Kidney tubule cell (primary cell): Measurements from ENCODE around the gene DOCK10.

ENCODE experiments used
- DNase-seq: peaks from one replicate; pipeline ENCODE4 v3.0.0-alpha.2; 2018; ENCODE audit warnings: low spot score

DOCK10 gene

GRCh38 chr2:224776795-224777558 lies 265.3 kb downstream of the DOCK10 start:
- DNase-seq: no peak

GRCh38 chr2:224775647-224776046 lies 266.6 kb downstream of the DOCK10 start:
- DNase-seq: no peak

GRCh38 chr2:224774735-224775134 lies 267.5 kb downstream of the DOCK10 start:
- no peak for DNase-seq

- DNase-seq: no peak
Observed at GRCh38 chr2:224772494-224772893, 269.8 kb downstream of the DOCK10 start.

GRCh38 chr2:224769489-224769888 lies 272.8 kb downstream of the DOCK10 start:
- DNase-seq: no peak

- DNase-seq: no peak
Observed at GRCh38 chr2:224764565-224765236, 277.6 kb downstream of the DOCK10 start.

- DNase-seq: no peak
Observed at GRCh38 chr2:224757934-224758548, 284.2 kb downstream of the DOCK10 start.

GRCh38 chr2:224753743-224754540 lies 288.3 kb downstream of the DOCK10 start:
- no peak for DNase-seq

- DNase-seq: no peak
Observed at GRCh38 chr2:224751996-224752698, 290.1 kb downstream of the DOCK10 start.

GRCh38 chr2:224749136-224749535 lies 293.1 kb downstream of the DOCK10 start:
- DNase-seq: peak; percentile 7

- no peak for DNase-seq
Observed at GRCh38 chr2:224747765-224748164, 294.5 kb downstream of the DOCK10 start.

GRCh38 chr2:224736227-224736626 lies 306.0 kb downstream of the DOCK10 start:
- no peak for DNase-seq

GRCh38 chr2:224734949-224735348 lies 307.3 kb downstream of the DOCK10 start:
- no peak for DNase-seq

GRCh38 chr2:224731665-224732064 lies 310.6 kb downstream of the DOCK10 start:
- no peak for DNase-seq

- no peak for DNase-seq
Observed at GRCh38 chr2:224729435-224729834, 312.8 kb downstream of the DOCK10 start.

GRCh38 chr2:224724331-224724730 lies 317.9 kb downstream of the DOCK10 start:
- no peak for DNase-seq

GRCh38 chr2:224723586-224724217 lies 318.6 kb downstream of the DOCK10 start:
- DNase-seq: no peak

GRCh38 chr2:224722770-224723169 lies 319.5 kb downstream of the DOCK10 start:
- DNase-seq: no peak

GRCh38 chr2:224722250-224722649 lies 320.0 kb downstream of the DOCK10 start:
- peak; percentile 15 for DNase-seq

GRCh38 chr2:224716921-224717320 lies 325.3 kb downstream of the DOCK10 start:
- DNase-seq: no peak

GRCh38 chr2:224716201-224716600 lies 326.1 kb downstream of the DOCK10 start, which contains the start of gene CCDC195:
Gene CCDC195, minus strand, starts transcription at chr2:224716365. Its CDS starts 0 bp downstream, at chr2:224716365.
- no peak for DNase-seq
